GM19452 (cell line): Measurements from ENCODE around the gene MAPKAP1.

Source experiments
- ATAC-seq: cut with Tn5 transposase; IDR thresholded peaks from one replicate; pipeline ENCODE4 v1.9.1; 2021; ENCODE audit not compliant: unreplicated experiment

MAPKAP1 gene

DNA sequence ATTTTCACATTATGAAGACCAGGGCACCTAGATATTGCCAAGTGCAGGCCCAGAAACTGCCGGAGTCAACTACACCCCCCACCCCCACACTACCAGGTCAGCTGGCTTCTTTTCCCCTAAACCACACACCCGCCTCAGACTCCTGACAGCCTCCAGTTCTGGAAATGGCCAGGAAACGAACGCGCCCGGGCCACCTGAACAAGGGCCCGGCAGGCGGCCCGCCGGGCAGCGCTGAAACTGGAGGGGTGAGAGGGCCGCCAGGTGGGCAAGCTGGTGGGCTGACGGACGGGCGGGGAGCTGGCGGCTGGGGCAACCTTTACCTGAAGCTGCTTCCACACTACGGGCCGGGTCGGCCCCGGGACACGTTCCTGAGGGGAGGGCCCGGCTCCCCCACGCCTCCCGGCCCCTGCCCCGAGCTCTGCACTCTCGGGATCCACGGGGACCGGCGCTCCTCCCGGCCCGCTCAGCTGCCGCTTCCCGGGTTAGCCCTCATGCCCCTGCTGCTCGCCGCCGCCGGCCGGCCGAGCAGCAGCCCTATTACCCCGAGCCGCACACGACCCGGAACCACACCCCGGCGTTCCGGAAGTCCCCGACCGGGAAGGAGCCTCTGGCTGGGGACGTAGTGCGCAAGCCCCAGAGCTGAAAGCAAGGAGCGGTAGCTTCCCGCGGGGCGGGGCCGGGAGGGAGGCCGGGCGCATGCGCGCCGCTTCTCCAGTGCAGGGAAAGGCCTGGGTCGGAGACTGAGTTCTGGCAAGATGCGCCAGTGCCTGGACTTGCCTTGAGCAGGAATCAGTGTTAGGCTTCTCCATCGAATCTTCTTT lies at the start of gene MAPKAP1:
Gene MAPKAP1 (minus strand): TSS at position 558 of the 821 bp plus-strand sequence. CDS start 34,634 bp downstream, outside the sequence.
- ATAC-seq = peak; percentile 95

DNA sequence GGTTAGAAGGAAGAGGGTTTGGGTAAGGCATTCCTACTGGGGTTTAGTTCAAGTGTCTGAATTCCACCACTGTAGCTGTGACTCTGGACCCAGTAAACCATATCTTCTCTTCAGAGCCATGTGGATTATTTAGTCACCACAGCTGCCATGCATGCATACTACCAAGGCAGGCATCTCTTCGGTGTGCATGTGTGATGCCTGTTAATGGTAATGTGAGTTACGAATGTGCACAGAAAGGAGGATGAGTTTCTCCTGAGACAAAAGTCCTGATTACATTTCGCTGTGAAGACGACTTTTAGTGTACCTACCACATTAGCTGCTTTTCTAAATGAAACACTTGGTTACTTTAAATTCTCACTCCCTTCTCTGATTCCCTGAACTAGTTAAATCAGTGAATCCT lies 49.5 kb upstream of the MAPKAP1 start:
- ATAC-seq = no peak

DNA sequence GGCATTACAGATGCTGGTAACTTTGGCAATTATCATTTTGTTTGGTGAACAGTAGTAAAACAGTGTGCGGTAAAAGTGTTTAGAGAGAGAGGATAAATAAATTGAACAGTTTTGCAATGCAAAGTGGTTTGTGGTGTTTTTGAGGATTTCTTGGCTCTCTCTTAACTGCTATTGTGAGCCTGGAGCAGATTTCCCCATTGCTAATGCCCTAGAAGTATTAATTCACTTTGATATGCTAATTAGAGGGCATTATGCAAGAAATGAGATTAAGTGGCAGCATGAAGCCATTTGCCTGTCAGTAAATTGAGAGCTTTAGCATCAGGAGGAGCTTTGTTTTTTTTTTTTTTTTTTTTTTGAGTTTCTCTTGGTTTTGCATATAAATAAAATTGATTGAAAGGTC lies 48.3 kb upstream of the MAPKAP1 start:
- no peak for ATAC-seq

DNA sequence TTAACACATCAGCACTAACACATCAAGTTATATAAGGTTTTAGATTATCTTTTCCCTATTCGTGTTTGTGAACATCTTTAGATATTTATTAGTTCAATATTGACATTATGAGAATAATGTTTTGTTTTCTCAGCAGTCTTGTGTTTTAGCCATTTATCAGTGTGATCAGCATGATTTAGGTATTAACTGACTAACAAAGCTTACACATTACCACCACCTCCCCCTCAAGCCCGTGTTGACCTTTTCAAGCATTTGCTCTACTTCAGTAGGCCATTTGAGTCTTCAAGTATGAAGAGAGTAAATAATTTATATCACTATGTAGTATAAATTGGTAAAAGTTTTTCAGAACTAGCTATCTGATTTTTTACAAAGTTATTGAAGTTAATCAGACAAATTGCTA lies 47.1 kb upstream of the MAPKAP1 start:
- ATAC-seq = no peak

DNA sequence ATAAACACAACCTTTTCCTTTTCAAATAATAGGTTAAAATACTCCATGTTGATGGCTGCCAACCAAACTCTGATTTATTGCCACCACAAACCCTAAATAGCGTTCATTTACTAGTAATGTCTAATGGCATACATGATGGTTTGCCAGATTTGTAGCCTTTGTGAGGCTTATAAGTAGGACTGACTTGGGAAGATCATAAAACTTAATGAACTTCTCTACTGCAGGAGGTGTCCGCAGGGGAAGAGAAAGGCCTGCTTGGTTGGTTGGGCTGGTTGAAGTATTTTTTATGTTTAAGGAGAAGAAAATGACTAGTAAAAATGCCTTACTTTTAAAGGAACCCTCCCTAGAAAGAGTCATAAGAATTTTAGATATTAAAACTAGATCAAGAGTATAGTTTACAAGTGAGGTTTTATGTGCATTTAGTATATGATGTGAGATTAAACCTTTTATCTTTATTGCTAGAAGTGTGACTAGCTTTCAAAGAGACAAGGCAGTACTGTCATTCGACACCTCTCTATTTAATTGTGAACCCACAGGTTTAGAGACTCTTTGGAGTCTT lies 45.1 kb upstream of the MAPKAP1 start:
- no peak for ATAC-seq

DNA sequence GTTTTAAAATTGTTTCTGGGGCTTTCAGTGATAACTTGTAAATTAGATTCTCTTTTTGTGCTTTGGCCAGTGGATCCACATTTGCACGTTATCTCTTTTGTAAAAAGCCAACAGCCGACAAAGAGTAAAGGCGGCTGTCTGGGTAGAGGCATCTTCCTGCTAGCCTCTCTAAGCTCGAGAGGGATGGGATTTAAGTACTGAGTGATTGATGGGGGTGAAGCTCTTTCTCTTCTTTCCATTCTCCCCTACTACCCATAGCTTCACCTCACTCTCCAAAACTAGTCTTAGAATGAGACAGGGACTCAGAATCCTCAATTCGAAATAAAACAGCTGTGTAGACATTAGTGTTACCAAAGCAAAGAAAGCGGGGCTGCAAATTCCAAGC lies 43.6 kb upstream of the MAPKAP1 start:
- ATAC-seq = no peak

DNA sequence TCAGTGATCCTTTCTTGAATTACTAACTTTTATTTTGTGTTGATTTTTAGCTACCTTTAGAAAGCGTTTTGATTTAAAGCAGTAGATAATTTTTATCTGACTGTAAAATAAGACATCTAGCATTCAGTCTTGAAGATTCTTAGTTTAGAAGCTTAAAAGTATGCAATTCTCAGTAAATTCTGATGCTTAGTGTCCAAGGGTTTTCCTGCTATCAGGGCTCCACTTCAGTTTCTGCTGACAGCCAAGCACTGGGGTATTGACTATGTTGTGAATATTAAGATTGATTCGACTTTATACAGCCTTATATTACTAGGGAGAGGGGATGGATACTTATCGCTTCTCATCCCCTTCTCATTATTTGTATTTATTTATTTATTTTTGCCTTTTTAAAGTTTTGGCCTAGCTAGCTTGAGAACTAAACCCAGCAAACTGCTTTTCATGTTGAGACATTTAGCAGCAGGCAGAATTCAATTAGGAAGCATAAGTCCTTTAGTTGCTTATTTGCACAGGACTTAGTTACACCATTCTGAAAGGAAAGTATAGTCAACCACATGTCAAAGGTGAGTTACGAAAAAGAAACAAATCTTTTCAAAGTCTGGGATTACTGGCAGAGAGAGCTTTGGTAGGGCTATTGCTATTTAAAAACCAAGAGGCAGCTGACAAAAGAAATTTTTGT lies 43.1 kb upstream of the MAPKAP1 start:
- ATAC-seq = no peak

DNA sequence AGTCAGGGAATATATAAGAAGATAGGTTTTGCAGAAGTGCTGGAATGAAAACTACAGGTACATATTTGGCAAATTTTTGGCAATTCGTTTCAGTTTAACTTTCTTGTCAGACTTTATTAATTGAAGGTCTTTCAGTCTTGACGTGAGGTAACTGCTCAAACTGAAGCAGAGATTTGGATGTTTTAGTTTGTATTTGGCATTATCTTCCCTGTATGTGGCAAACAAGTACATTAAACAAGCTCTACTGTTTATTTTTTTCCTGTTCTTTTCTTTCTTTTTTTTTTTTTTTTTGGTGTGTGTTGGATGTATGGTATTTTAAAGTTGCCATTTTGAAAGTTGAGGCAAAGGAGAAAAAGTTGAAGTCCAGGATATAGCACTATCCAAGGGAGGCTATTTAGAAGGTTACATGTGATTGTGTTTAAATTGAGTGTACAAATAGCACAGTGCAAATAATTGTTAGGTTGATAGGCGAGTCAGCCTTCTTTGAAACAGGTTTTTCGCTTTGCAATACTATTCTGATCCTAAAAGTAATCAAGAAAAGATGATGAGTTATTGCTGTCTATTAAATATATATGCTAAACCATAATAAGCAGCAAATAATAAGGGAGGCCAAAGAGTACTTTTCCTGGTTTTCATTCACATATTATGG lies 42.4 kb upstream of the MAPKAP1 start:
- ATAC-seq = no peak

DNA sequence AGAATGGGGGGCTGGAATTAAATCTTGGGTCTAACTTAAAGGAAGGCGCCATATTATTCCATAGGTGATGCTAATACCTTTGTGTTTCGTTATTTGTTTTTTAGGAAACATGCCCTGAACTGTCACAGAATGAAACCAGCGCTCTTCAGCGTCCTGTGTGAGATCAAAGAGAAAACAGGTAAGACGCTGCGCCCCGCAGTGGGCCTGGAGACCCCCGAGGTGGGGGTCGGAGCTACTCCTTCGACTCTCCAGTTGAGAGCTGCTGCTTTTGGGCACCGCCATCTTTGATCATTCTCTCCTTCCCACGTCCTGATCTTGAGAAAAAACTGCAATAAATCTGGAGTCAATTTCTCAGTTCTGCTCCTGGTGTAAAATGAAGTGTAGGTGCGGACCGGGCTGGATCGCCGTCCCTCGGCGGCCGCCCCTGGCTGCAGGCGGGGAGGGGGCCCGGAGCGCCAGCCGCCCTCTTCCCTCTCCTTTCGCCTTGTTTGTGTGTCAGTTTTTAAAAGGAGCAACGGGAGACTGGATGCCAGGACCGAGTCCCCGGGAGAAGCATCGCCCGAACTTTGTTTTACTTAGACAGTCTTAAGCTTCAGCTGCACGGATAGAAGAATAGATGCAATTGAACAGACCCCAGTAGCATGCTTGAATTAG lies 41.6 kb upstream of the MAPKAP1 start:
- no peak for ATAC-seq

DNA sequence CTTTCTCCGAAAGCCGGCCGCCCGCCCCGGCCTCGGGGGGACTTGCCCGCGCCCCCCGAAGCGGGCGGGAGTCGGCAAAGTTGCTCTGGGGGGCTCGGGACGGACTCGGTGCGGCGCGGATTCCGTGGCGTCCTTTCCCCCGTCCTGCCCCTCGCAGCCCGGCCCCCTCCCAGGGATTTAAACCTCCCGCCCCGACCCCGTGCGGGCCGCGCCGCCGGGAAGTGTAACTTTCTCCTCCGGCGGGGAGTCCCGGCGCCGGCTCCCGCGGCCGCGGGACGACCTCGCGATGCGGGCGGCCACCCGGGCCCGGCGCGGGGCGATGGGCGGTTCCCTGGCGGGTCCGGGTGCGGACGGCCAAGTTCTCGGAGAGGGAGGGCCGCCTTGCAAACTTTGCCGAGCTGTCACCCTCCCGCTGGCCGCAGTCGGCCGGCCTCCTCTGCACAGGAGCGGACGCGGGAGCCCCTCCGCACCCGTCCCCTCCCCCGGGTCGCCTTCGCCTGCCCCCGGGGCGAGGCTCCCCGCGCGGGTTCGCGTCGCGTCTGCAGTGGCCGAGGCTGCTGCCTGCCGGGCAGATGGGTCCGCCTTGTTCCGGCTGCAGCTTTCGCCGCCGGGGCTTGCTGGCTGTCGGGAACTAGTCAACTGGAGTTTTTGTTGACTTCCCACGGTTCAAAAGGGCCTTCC lies 40.9 kb upstream of the MAPKAP1 start:
- no peak for ATAC-seq

DNA sequence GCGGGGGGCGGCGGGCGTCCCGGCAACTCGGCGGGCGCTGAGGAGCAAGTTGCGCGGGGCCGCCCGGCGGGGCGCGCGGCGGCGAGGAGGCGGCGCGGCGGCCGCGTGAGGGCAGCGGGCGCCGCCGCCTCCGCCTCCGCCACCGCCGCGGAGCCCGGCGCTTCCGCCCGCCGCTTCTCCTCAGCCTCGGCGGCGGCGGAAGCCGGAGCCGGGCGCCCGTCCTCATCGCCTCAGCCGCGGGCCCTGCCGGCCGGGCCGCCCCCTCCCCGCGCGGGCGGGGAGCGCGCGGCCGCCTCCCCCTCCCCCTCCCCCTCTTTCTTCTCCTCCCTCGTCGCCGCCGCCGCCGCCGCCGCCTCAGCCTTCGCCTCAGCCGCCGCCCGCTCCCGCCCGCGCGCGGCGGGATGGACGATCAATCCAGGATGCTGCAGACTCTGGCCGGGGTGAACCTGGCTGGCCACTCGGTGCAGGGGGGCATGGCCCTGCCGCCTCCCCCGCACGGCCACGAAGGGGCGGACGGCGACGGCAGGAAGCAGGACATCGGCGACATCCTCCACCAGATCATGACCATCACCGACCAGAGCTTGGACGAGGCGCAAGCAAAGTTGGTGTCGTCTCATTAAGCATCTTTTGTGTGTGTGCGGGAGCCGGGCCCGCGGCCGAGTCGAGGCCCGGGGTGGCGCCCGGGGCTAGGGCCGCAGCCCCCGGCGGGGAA lies 40.2 kb upstream of the MAPKAP1 start, which contains the start of gene PBX3:
Gene PBX3 (plus strand): TSS at position 321 of the 712 bp plus-strand sequence.
- ATAC-seq = peak; percentile 14

DNA sequence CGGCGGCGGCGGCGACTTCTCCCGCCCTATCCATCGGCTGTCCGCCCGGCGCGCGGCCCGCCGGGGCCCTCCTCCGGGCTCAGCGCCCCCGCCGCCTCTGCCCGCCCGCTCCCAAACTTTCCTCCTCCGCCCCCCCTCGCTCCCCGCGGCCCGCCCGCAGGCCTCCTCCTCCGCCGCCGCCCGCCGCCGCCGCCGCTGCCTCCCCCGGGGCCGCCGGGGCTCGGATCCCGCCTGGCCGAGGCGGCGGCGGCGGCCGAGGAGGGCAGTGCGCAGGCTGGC lies 39.7 kb upstream of the MAPKAP1 start:
- ATAC-seq = no peak

DNA sequence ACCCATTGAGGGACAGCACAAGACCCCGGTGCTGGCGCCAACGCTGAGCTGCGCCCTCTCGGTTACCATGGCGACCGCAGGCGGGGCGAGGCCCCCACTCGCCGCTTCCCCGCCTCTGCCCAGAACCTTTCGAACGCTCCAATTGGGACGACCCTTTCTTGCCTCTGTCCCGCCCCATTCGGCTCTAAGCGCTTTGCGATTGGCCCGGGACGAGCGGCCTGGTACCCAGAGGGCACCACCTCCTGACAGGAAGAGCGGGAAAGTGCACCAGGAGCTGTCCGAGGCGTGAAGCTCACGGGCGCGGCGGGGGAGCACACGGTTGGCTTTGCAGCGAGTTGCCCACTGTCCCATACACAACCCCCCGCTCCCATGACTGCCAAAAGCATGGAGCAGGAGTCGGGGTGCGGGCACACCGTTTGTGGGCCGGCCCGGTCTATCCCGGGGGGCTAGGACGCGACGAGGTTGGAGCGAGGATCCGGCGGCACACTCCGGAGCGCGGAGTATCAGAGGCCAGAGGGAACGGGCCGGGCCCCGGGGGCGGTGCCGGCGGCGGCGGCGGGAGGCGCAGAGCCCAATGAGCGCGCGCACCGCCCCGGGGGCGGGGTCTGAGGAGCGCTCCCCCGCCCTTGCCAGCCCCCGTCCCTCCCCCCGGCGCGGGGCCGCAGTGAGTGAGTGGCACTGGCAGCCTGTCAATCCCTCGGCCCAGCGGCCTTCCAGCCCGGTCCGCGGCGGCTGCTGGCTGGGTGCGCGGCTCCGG lies 39.2 kb upstream of the MAPKAP1 start:
- peak; percentile 58 for ATAC-seq

DNA sequence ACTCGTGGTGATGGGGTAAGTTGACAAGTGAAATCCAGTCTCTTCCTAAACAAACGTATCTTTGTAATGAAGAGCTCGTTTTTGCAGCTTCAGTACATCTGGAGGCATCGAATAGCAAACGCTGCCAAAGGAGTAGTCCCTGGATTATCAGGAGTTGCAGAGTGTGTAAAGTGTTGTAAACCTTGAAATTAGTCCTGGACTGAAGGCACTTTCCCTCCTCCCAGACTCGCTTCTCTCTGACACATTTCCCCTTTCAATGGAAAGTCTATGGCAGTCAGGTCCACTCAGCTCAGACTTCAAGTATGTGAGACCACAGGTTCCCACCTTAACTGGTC lies 38.6 kb upstream of the MAPKAP1 start:
- ATAC-seq = no peak

DNA sequence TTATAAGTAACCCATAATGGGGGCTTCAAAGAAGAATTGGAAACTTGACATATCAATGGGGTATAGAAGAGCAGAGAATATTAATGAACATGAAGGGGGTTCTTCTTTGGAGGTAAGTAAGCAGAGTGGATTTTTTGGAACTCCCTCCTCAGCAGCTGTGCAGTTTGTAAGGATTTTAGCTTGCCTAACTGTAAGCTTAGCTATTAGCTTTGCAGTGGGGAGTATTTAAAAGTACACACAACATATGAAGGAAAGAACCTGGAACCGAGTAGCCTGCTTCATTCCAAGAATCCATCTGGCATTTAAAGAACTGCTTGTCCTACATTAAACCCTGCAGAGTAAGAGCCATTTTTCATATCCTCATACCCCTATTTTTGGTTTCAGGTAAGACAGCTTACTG lies 38.0 kb upstream of the MAPKAP1 start:
- ATAC-seq = no peak

DNA sequence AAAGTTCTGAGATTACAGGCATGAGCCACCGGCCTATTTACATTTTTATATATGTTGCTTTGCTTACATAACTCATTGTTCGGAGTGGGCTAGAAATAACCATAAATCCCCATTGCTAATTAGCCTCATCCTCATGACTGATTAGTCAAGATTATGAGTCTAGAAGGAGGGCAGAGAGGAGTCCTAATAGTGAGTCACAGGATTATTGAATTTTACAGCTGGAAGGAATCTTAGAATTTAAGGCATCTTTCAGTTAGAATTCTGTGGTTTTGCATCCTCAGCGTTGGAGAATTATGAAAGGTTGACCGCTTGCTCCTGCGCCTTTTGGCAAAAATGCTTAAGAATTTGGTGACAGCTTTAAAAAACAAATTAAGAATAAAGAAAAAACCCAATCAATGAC lies 37.6 kb upstream of the MAPKAP1 start:
- no peak for ATAC-seq

DNA sequence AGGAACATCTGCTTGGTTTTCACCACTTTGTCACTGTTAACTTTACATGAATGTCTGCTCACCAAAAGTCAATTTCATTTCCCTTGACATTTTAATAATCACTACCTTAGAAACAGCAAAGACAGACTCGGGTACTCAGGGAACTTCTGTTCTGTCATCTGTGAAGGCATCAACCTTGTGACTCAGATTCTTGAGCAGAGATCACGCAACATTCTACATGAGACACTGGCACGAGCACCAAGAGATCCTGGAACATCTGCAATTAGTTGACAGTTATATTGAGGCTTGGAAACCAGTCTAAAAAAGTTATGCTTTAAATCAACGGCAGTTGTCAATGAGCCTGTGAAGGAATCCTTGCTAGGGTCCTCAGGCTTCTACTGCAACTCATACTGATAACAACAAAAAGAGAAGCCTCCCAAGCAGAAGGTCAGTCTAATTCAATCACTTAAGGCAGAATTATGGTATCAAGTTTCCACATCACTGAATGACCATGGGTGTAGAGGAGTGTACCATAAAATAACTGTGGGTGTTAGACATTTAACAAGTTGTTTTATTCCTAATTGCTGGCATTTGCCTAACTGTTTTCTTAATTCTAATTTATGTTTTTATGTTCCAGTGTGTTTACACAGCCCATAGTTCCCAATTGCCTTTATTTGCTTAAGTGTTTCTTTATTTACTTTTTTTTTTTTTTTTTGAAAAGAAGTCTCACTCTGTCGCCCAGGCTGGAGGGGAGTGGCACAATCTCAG lies 36.8 kb upstream of the MAPKAP1 start:
- no peak for ATAC-seq

DNA sequence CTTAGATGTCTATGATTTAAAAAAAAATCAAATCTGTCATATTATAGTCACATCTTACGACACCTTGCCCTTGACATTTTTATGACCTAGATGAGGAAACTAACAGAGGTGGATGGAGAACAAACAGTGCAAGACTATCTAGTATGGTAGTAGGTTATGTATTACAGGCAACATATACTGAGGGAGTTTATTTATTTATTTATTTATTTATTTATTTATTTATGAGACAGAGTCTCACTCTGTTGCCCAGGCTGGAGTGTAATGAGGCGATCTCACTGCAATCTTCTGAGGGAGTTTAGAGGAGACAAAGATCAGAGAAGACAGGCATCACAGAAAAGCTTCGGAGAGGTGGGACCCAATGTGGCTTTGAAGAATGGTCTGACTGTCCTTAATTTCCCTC lies 35.6 kb upstream of the MAPKAP1 start:
- ATAC-seq = no peak

DNA sequence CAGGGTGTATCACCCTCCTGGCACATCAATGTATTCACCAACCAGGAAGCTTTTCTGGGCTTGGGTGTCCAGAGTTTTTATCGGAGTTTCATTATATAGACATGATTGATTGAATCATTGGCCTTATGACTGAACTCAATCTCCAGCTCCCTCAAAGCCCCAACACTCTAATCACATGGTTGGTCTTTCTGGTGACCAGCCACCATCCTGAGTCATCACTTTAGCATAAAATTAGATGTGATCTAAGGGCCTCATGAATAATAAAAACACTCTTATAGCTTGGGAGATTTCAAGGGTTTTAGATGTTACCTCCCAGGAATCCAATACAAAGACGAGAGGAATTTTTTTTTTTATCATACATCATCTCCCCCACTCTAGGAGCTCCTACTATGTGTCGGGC lies 32.4 kb upstream of the MAPKAP1 start:
- ATAC-seq = no peak
